CD4-positive, alpha-beta T cell (primary cell): ENCODE measurements around the gene SMIM41. TPM values are rescaled to one million over a fixed set of nuclear protein-coding genes. Genes with fewer than 3 reads are reported as not detected.

ENCODE experiments used
- ATAC-seq: fragments of 200-7000 bp; cut with Tn5 transposase; one replicate; pipeline ENCODE4 v1.10.0; 2022; ENCODE audit warnings: mild to moderate bottlenecking; ENCODE audit not compliant: poor library complexity
- CTCF ChIA-PET: fragments of 350-600 bp; sonication (Branson Sonifier 250); formaldehyde crosslinking; loops from one replicate; lab custom pipeline; 2021; ENCODE audit warnings: antibody characterized with exemption, inconsistent platforms; lab: Charles Lee
- POLR2A ChIA-PET: fragments of 350-600 bp; sonication (Branson Sonifier 250); formaldehyde crosslinking; loops from one replicate; lab custom pipeline; 2021; ENCODE audit warnings: antibody characterized with exemption, inconsistent platforms; lab: Charles Lee
- DNase-seq, 14 experiments: peaks; one replicate each; pipeline ENCODE4 v3.0.0-alpha.2; 2013 to 2020; ENCODE audit warnings: mixed read lengths in 2 of 14
- H3K27ac ChIP-seq, 2 donors: one replicate each; pipeline versions ENCODE4 v1.5.1 to v1.7.0; 2013; ENCODE audit warnings: low read length in 2 of 2, low read depth in 1 of 2, mild to moderate bottlenecking in 1 of 2
- H3K27me3 ChIP-seq, 2 experiments: 1 replicate in 1 of 2; 2 replicates in 1 of 2; pipeline versions ENCODE4 v1.6.1 to v1.7.0; 2013; ENCODE audit warnings: low read length in 2 of 2, control low read depth in 1 of 2, mild to moderate bottlenecking in 1 of 2, moderate library complexity in 1 of 2; ENCODE audit not compliant: insufficient read depth in 2 of 2, control insufficient read depth in 1 of 2
- H3K36me3 ChIP-seq: one replicate; pipeline ENCODE4 v1.6.1; 2013; ENCODE audit warnings: low read length, control low read depth; ENCODE audit not compliant: insufficient read depth
- H3K4me1 ChIP-seq: one replicate; pipeline ENCODE4 v1.6.1; 2013; ENCODE audit warnings: low read length, control low read depth; ENCODE audit not compliant: insufficient read depth
- H3K4me3 ChIP-seq: one replicate; pipeline ENCODE4 v1.5.1; 2013; ENCODE audit warnings: mild to moderate bottlenecking, low read length, moderate library complexity
- H3K9me3 ChIP-seq, 2 experiments: 1 replicate in 1 of 2; 2 replicates in 1 of 2; pipeline versions ENCODE4 v1.6.1 to v1.7.0; 2013; ENCODE audit warnings: low read length in 2 of 2, mild to moderate bottlenecking in 2 of 2, control low read depth in 1 of 2, moderate library complexity in 1 of 2; ENCODE audit not compliant: control insufficient read depth in 1 of 2, insufficient read depth in 1 of 2
- H3K27ac Mint-ChIP-seq: one replicate; pipeline ENCODE4 v1.8.0; 2020; ENCODE audit warnings: mixed read lengths
- H3K27me3 Mint-ChIP-seq: one replicate; pipeline ENCODE4 v1.8.0; 2021; ENCODE audit warnings: mixed read lengths
- H3K36me3 Mint-ChIP-seq: one replicate; pipeline ENCODE4 v1.8.0; 2021; ENCODE audit warnings: low read depth, mixed read lengths
- H3K4me1 Mint-ChIP-seq: one replicate; pipeline ENCODE4 v1.8.0; 2021; ENCODE audit warnings: low read depth, mixed read lengths
- H3K4me3 Mint-ChIP-seq: one replicate; pipeline ENCODE4 v1.8.0; 2020; ENCODE audit warnings: mild to moderate bottlenecking, mixed read lengths
- H3K9me3 Mint-ChIP-seq: one replicate; pipeline ENCODE4 v1.8.0; 2020; ENCODE audit warnings: mixed read lengths
- intact Hi-C, 2 experiments: fragments of 100-400 bp; cut with DNase I in 1 of 2; cut with micrococcal nuclease in 1 of 2; formaldehyde crosslinking; loops; one replicate each; pipeline versions ENCODE4 v1.15.1 to v1.9.0; 2023 to 2025; cut with DNase I, micrococcal nuclease
- total RNA-seq, 174 experiments: library from RNA in 2 of 174; stranded (reverse) in 2 of 174; gene quantifications; one replicate each; pipeline ENCODE4 v1.2.3 and lab custom pipeline; 2021 to 2026
- TF ChIP-seq, protein P1 (sequence below): fragments of 200-600 bp; IDR thresholded peaks from one replicate; pipeline ENCODE4 v1.8.0; 2022; ENCODE audit warnings: antibody characterized with exemption, mild to moderate bottlenecking

Gene SMIM41
- total RNA-seq, 2 experiments from 2014 or later = not detected

DNA sequence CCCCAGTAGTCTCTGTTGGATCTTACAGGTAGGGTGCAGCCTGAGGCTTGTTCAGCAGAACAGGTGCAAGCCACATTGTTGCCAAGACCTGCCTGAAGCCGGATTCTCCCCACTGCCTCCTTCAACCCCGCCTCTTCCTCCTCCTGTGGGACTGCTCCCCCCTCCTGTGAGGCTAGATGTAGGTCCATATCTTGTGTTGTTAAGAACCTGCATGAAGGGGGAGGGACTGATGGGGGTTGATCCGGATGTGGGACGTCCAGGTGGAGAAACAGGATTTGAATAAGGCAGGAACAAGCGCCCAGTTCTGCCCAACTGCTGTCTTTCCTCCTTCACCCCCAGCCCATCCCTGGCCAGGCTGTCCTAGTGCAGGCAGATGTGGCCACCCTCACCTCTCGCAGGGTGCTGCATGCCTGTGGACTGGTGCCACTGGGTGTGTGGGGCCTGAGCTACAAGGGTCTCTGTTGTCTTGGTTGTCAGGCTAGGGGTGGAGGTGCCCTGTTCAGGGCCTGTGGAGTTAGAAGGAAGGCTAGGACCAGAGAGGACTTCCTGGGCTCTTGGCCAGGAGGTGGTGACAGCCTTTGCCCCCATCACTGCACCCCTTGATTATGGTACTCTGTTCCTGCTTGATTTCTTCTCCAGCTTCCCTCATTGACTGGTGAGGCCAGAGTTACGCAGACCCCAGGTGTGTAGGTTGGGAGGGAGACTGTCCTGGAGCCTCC, 26.9 kb upstream of the SMIM41 start:
- H3K36me3 ChIP-seq = no peaks in the 10 kb centered on the region
- ChIA-PET POLR2A (interaction anchor here (2.4 to 2.5 kb wide), 3 partner anchors 16 to 27 kb away, joined by 15 to 47 read pairs (median 20); partner anchors contain the start of gene ATG101), CTCF (interaction anchor here (2.2 to 3.2 kb wide), 3 partner anchors 17 to 30 kb away, joined by 14 to 62 read pairs (median 22); partner anchors contain the start of gene ATG101)
- peaks cover 41% of the 10 kb centered on the region for H3K4me1 Mint-ChIP-seq
- H3K27me3 Mint-ChIP-seq = no peaks in the 10 kb centered on the region
- no peaks in the 10 kb centered on the region for H3K27me3 ChIP-seq
- intact Hi-C loops = no loop called here
- peaks cover 10% of the 10 kb centered on the region for H3K36me3 Mint-ChIP-seq
- H3K4me3 Mint-ChIP-seq = peak overlapping the region; percentile 93
- peaks cover 33% of the 10 kb centered on the region for H3K4me1 ChIP-seq
- H3K27ac Mint-ChIP-seq = peak overlapping the region; percentile 98
- DNase-seq (peak in 7 of 14 experiments; percentile 13 to 76 (median 41)), ATAC-seq (peak; percentile 6)
- peak overlapping the region; percentile 86 for H3K4me3 ChIP-seq
- TF ChIP-seq, protein P1, sequence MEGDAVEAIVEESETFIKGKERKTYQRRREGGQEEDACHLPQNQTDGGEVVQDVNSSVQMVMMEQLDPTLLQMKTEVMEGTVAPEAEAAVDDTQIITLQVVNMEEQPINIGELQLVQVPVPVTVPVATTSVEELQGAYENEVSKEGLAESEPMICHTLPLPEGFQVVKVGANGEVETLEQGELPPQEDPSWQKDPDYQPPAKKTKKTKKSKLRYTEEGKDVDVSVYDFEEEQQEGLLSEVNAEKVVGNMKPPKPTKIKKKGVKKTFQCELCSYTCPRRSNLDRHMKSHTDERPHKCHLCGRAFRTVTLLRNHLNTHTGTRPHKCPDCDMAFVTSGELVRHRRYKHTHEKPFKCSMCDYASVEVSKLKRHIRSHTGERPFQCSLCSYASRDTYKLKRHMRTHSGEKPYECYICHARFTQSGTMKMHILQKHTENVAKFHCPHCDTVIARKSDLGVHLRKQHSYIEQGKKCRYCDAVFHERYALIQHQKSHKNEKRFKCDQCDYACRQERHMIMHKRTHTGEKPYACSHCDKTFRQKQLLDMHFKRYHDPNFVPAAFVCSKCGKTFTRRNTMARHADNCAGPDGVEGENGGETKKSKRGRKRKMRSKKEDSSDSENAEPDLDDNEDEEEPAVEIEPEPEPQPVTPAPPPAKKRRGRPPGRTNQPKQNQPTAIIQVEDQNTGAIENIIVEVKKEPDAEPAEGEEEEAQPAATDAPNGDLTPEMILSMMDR = no peak
- peak overlapping the region in 1 of 2 donors; percentile 52 for H3K27ac ChIP-seq
- H3K9me3 ChIP-seq = no peaks in the 10 kb centered on the region
- H3K9me3 Mint-ChIP-seq = no peaks in the 10 kb centered on the region

DNA sequence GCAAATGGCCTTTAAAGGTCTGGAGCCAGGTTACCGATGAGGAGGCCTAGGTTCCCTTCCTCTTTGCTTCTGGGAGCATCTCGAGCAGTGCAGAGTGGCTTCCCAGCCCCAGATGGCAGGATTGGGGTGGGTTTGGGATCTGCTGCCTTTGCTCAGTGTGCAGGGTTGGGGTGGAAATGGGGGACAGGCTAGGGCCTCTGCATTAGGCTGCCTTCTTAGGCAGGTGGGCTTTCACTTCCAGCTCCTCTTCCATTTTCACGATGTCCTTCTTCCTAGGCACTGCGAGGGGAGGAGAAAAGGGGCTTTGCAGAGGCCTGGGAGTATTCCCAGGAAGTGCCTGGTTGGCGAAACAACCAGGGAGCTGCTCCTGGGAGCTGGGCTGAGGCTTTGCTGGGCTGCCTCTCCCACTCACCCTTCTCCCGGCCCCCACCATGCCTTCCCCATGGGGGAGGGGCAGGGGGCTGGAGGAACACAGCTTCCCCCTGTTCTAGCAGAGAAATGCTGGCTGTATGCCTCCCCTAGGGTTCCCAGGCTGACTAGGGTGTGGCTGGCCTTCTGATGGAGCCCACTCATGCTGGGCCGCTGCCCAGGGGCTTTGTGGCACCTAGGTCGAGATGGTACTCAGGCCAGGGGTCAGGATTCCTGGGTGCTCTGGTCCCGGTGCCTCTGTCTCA, 25.8 kb upstream of the SMIM41 start:
- Histone ChIP-seq H3K9me3 (no peaks in the 10 kb centered on the region), H3K27me3 (no peaks in the 10 kb centered on the region), H3K36me3 (peaks cover 6% of the 10 kb centered on the region), H3K4me1 (peaks cover 33% of the 10 kb centered on the region), H3K27ac (no peak overlapping the region), H3K4me3 (no peak overlapping the region)
- CTCF ChIA-PET = no interaction called here
- Mint-ChIP-seq H3K27me3 (no peaks in the 10 kb centered on the region), H3K36me3 (peaks cover 10% of the 10 kb centered on the region), H3K4me3 (peak overlapping the region; percentile 2), H3K27ac (peak overlapping the region; percentile 98), H3K4me1 (peaks cover 41% of the 10 kb centered on the region), H3K9me3 (no peaks in the 10 kb centered on the region)
- DNase-seq (peak in 1 of 14 experiments; percentile 25), ATAC-seq (no peak)
- TF ChIP-seq, protein P1 = no peak
- POLR2A ChIA-PET = no interaction called here
- intact Hi-C loops = no loop called here

DNA sequence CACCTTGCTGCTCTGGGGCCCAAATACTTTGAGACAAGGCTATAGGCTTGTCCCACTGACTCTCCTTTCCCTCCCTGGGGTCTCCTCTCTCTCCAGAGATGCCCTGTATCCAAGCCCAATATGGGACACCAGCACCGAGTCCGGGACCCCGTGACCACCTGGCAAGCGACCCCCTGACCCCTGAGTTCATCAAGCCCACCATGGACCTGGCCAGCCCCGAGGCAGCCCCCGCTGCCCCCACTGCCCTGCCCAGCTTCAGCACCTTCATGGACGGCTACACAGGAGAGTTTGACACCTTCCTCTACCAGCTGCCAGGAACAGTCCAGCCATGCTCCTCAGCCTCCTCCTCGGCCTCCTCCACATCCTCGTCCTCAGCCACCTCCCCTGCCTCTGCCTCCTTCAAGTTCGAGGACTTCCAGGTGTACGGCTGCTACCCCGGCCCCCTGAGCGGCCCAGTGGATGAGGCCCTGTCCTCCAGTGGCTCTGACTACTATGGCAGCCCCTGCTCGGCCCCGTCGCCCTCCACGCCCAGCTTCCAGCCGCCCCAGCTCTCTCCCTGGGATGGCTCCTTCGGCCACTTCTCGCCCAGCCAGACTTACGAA, 25.2 kb upstream of the SMIM41 start:
- no peak for ATAC-seq
- H3K27me3 ChIP-seq = no peaks in the 10 kb centered on the region
- peaks cover 33% of the 10 kb centered on the region for H3K4me1 ChIP-seq
- H3K27ac ChIP-seq = no peak overlapping the region
- no peaks in the 10 kb centered on the region for H3K9me3 ChIP-seq
- ChIA-PET POLR2A (no interaction called here), CTCF (no interaction called here)
- TF ChIP-seq, protein P1 = no peak
- Mint-ChIP-seq H3K27ac (peak overlapping the region; percentile 36), H3K27me3 (no peaks in the 10 kb centered on the region), H3K4me3 (peak overlapping the region; percentile 20), H3K9me3 (no peaks in the 10 kb centered on the region), H3K4me1 (peaks cover 38% of the 10 kb centered on the region), H3K36me3 (peaks cover 10% of the 10 kb centered on the region)
- peak in 1 of 14 experiments; percentile 23 for DNase-seq
- intact Hi-C loops = no loop called here
- H3K36me3 ChIP-seq = peaks cover 10% of the 10 kb centered on the region
- no peak overlapping the region for H3K4me3 ChIP-seq
